Smooth muscle cell (in vitro differentiated cells): Measurements from ENCODE around the gene COL12A1. TPM values are rescaled to one million over a fixed set of nuclear protein-coding genes. Genes with fewer than 3 reads are reported as not detected.

ENCODE experiments used
- DNase-seq: peaks from one replicate; lab custom pipeline; 2025; ENCODE audit not compliant: unreplicated experiment; lab: John Stamatoyannopoulos, UW
- H2AFZ ChIP-seq: fragments of 200-600 bp; sonication (generic); 2 replicates; pipeline ENCODE4 v1.6.0; 2016; ENCODE audit warnings: antibody characterized with exemption, low read depth, mild to moderate bottlenecking
- H3F3A ChIP-seq: fragments of 200-600 bp; sonication (generic); 2 replicates; pipeline ENCODE4 v1.6.0; 2017; ENCODE audit warnings: antibody characterized with exemption, low read depth
- H3K27ac ChIP-seq: fragments of 200-600 bp; sonication (generic); 2 replicates; pipeline ENCODE4 v1.5.1; 2016; ENCODE audit warnings: low read depth, mild to moderate bottlenecking
- H3K27me3 ChIP-seq: fragments of 200-600 bp; sonication (generic); 2 replicates; pipeline ENCODE4 v1.6.1; 2016; ENCODE audit warnings: low read depth, mild to moderate bottlenecking
- H3K36me3 ChIP-seq: fragments of 200-600 bp; sonication (generic); 2 replicates; pipeline ENCODE4 v1.5.1; 2016; ENCODE audit warnings: low read depth
- H3K4me1 ChIP-seq: fragments of 200-600 bp; sonication (generic); 2 replicates; pipeline ENCODE4 v1.5.1; 2016; ENCODE audit warnings: low read depth
- H3K4me2 ChIP-seq: fragments of 200-600 bp; sonication (generic); 2 replicates; pipeline ENCODE4 v1.6.0; 2016; ENCODE audit warnings: mild to moderate bottlenecking
- H3K4me3 ChIP-seq: fragments of 200-600 bp; sonication (generic); 2 replicates; pipeline ENCODE4 v1.5.1; 2016; ENCODE audit warnings: mild to moderate bottlenecking
- H3K79me2 ChIP-seq: fragments of 200-600 bp; sonication (generic); 2 replicates; pipeline ENCODE4 v1.6.0; 2016; ENCODE audit warnings: low read depth, mild to moderate bottlenecking
- H3K9ac ChIP-seq: fragments of 200-600 bp; sonication (generic); 2 replicates; pipeline ENCODE4 v1.6.0; 2016; ENCODE audit warnings: low read depth
- H3K9me3 ChIP-seq: fragments of 200-600 bp; sonication (generic); replicated peaks from 2 replicates; pipeline ENCODE4 v1.5.1; 2016; ENCODE audit warnings: low read depth
- H4K20me1 ChIP-seq: fragments of 200-600 bp; sonication (generic); 2 replicates; pipeline ENCODE4 v1.6.0; 2016; ENCODE audit warnings: low read depth
- CTCF ChIP-seq: fragments of 200-600 bp; sonication (generic); IDR thresholded peaks from 2 replicates; pipeline ENCODE4 v1.5.1; 2017; ENCODE audit warnings: borderline replicate concordance, mild to moderate bottlenecking, antibody characterized with exemption; ENCODE audit not compliant: insufficient read depth, poor library complexity, severe bottlenecking
- WGBS: methylation state at CpG from one replicate; pipeline ENCODE4 v1.1.7; 2016; ENCODE audit warnings: low lambda C conversion rate; 5-methylcytosine and 5-hydroxymethylcytosine counted together
- polyA plus RNA-seq: library from polyadenylated mRNA; unstranded; fragments of >200 nt; fragmentation: Nextera tagmentation; extraction: Ambion mirVana; gene quantifications from 2 replicates; pipeline ENCODE4 v1.2.1, GENCODE V29; 2016
- total RNA-seq: library from RNA; depleted of rRNA; stranded (reverse); fragments of >200 nt; gene quantifications from 2 replicates; pipeline ENCODE4 v1.2.3, GENCODE V29; 2014

Gene COL12A1
- total and polyA plus RNA-seq, 2 experiments from 2014 or later, result 44.2 to 154 TPM

- Histone ChIP-seq H3K27me3 (peaks cover 38% of the 10 kb centered on the region), H3K36me3 (no peaks in the 10 kb centered on the region), H3K4me2 (no peak overlapping the region), H3K79me2 (no peaks in the 10 kb centered on the region), H3K9ac (no peak overlapping the region), H3K27ac (no peak overlapping the region), H3K4me1 (peaks cover 6% of the 10 kb centered on the region), H3K4me3 (no peak overlapping the region), H4K20me1 (no peaks in the 10 kb centered on the region), H2AFZ (no peak overlapping the region), H3K9me3 (no peaks in the 10 kb centered on the region), H3F3A (no peaks in the 10 kb centered on the region)
- WGBS, result 72% methylated on average over 2 of the region's 2 CpGs
- no peak for TF ChIP-seq CTCF
- no peak for DNase-seq
Measured at GRCh38 chr6:75077701-75078100, 128.2 kb downstream of the COL12A1 start.

GRCh38 chr6:75076009-75076408, 129.8 kb downstream of the COL12A1 start:
- Histone ChIP-seq H4K20me1 (no peaks in the 10 kb centered on the region), H3K27me3 (peaks cover 38% of the 10 kb centered on the region), H3K9me3 (no peaks in the 10 kb centered on the region), H3K4me1 (peaks cover 6% of the 10 kb centered on the region), H3F3A (no peaks in the 10 kb centered on the region), H3K36me3 (no peaks in the 10 kb centered on the region), H3K4me3 (no peak overlapping the region), H3K27ac (no peak overlapping the region), H3K9ac (no peak overlapping the region), H3K4me2 (no peak overlapping the region), H3K79me2 (no peaks in the 10 kb centered on the region), H2AFZ (no peak overlapping the region)
- 83% methylated on average over 5 of the region's 5 CpGs for WGBS
- TF ChIP-seq CTCF, result no peak
- DNase-seq, result no peak

GRCh38 chr6:75070244-75070643, 135.6 kb downstream of the COL12A1 start:
- Histone ChIP-seq H3K4me3 (no peak overlapping the region), H3K27me3 (peaks cover 3% of the 10 kb centered on the region), H3K79me2 (no peaks in the 10 kb centered on the region), H3K4me2 (no peak overlapping the region), H2AFZ (no peak overlapping the region), H3F3A (no peaks in the 10 kb centered on the region), H3K27ac (no peak overlapping the region), H3K9me3 (no peaks in the 10 kb centered on the region), H3K36me3 (no peaks in the 10 kb centered on the region), H4K20me1 (no peaks in the 10 kb centered on the region), H3K9ac (no peak overlapping the region), H3K4me1 (no peaks in the 10 kb centered on the region)
- no peak for TF ChIP-seq CTCF
- 89% methylated on average over 1 of the region's 1 CpG for WGBS
- no peak for DNase-seq

- no peak overlapping the region for H2AFZ ChIP-seq
- no peaks in the 10 kb centered on the region for H3K36me3 ChIP-seq
- no peaks in the 10 kb centered on the region for H3K4me1 ChIP-seq
- TF ChIP-seq CTCF, result no peak
- H3K9me3 ChIP-seq, result no peaks in the 10 kb centered on the region
- H3K9ac ChIP-seq, result no peak overlapping the region
- peaks cover 4% of the 10 kb centered on the region for H3K27me3 ChIP-seq
- no peak overlapping the region for H3K4me3 ChIP-seq
- no peak for DNase-seq
- no peak overlapping the region for H3K4me2 ChIP-seq
- H3F3A ChIP-seq, result no peaks in the 10 kb centered on the region
- H3K79me2 ChIP-seq, result no peaks in the 10 kb centered on the region
- WGBS, result 24% methylated on average over 5 of the region's 5 CpGs
- H4K20me1 ChIP-seq, result no peaks in the 10 kb centered on the region
- H3K27ac ChIP-seq, result no peak overlapping the region
Measured at GRCh38 chr6:75065523-75065922, 140.3 kb downstream of the COL12A1 start.
